Measurements from ENCODE around the gene ATG14.

The ATG14 gene

DNA sequence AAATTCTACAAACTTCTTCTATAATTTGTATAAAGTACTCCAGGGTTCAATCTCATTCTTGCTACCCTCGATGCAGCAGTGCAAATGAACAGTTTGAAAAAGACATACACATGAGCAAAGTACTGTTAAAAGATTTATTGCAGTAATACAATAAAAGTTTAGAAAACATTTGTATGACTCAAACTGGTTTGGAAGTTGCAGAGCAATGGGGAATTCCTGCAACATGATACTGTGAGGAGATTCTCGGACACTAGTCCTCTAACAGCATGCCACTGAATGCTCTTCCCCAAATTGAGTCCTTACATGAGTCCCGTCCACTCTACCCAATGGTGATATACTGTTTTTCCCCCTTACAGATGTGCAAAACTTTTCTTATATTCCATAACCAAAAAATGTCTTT is 45.4 kb downstream of the ATG14 start:
- no peak overlapping the region for H3K27ac ChIP-seq (ENCODE audit: low read length)
- no peak overlapping the region for H3K4me3 ChIP-seq (ENCODE audit: low read length)
- no peak overlapping the region for H3K9ac ChIP-seq (ENCODE audit: low read length)
- no peaks in the 10 kb centered on the region for H3K4me1 ChIP-seq (ENCODE audit: control insufficient read depth, low read depth, low read length)
- no peaks in the 10 kb centered on the region for H3K27me3 ChIP-seq (ENCODE audit: control insufficient read depth, insufficient read depth, low read length)
- H3K9me3 ChIP-seq (ENCODE audit: control insufficient read depth, low read depth, low read length), result no peaks in the 10 kb centered on the region
- H3K36me3 ChIP-seq (ENCODE audit: control insufficient read depth, low read depth, low read length), result peaks cover 19% of the 10 kb centered on the region

- peaks cover 5% of the 10 kb centered on the region for H3K36me3 ChIP-seq (ENCODE audit: control insufficient read depth, low read depth, low read length)
- H3K27me3 ChIP-seq (ENCODE audit: control insufficient read depth, insufficient read depth, low read length), result no peaks in the 10 kb centered on the region
- no peak overlapping the region for H3K9ac ChIP-seq (ENCODE audit: low read length)
- H3K4me1 ChIP-seq (ENCODE audit: control insufficient read depth, low read depth, low read length), result no peaks in the 10 kb centered on the region
- H3K27ac ChIP-seq (ENCODE audit: low read length), result no peak overlapping the region
- no peak overlapping the region for H3K4me3 ChIP-seq (ENCODE audit: low read length)
- H3K9me3 ChIP-seq (ENCODE audit: control insufficient read depth, low read depth, low read length), result no peaks in the 10 kb centered on the region
Observed at GRCh38 chr14:55361190-55361589, 50.4 kb downstream of the ATG14 start.

DNA sequence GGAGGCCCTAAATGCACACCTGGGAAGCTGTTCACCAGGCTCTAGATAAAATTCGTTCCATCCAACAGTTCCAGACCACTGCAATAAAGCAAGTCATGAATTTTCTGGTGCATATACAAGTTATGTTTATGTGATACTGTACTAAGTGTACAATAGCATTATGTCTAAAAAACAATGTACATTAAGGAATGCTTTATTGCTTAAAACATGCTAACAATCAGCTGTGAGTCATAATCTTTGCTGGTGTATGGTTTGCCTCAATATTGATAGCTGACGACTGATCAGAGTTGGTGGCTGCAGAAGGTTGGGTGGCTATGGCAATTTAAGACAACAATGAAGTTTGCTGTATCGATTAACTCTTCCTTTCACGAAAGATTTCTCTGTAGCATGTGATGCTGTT is 52.3 kb downstream of the ATG14 start:
- Histone ChIP-seq H3K9ac (ENCODE audit: low read length) (no peak overlapping the region), H3K4me1 (ENCODE audit: control insufficient read depth, low read depth, low read length) (no peaks in the 10 kb centered on the region), H3K9me3 (ENCODE audit: control insufficient read depth, low read depth, low read length) (no peaks in the 10 kb centered on the region), H3K4me3 (ENCODE audit: low read length) (no peak overlapping the region), H3K36me3 (ENCODE audit: control insufficient read depth, low read depth, low read length) (peaks cover 2% of the 10 kb centered on the region), H3K27me3 (ENCODE audit: control insufficient read depth, insufficient read depth, low read length) (no peaks in the 10 kb centered on the region), H3K27ac (ENCODE audit: low read length) (no peak overlapping the region)

GRCh38 chr14:55356913-55357312 is 54.7 kb downstream of the ATG14 start:
- Histone ChIP-seq H3K27me3 (ENCODE audit: control insufficient read depth, insufficient read depth, low read length) (no peaks in the 10 kb centered on the region), H3K4me1 (ENCODE audit: control insufficient read depth, low read depth, low read length) (no peaks in the 10 kb centered on the region), H3K27ac (ENCODE audit: low read length) (no peak overlapping the region), H3K9ac (ENCODE audit: low read length) (no peak overlapping the region), H3K36me3 (ENCODE audit: control insufficient read depth, low read depth, low read length) (peaks cover 7% of the 10 kb centered on the region), H3K9me3 (ENCODE audit: control insufficient read depth, low read depth, low read length) (no peaks in the 10 kb centered on the region), H3K4me3 (ENCODE audit: low read length) (no peak overlapping the region)

DNA sequence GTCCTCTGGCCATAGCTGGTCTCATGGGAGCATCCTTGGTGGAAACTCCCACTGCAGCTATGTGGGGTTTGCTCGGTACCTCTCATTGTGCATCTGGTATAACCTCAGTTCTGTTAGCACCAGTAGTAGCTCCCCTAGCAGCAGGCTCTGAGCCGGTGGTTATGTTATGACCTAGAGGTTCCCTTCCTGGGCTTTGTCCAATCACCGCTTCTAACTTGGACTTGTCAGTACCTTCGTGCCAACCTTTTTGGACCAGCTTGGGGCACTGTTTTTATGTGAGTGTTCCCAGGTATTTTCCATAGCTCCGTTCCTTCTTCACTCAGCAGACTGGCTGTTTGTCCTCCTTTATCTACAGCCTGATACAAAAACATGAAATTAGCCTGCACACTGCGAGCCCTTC is 55.7 kb downstream of the ATG14 start:
- Histone ChIP-seq H3K9ac (ENCODE audit: low read length) (no peak overlapping the region), H3K27me3 (ENCODE audit: control insufficient read depth, insufficient read depth, low read length) (no peaks in the 10 kb centered on the region), H3K9me3 (ENCODE audit: control insufficient read depth, low read depth, low read length) (no peaks in the 10 kb centered on the region), H3K36me3 (ENCODE audit: control insufficient read depth, low read depth, low read length) (peaks cover 13% of the 10 kb centered on the region), H3K27ac (ENCODE audit: low read length) (no peak overlapping the region), H3K4me3 (ENCODE audit: low read length) (no peak overlapping the region), H3K4me1 (ENCODE audit: control insufficient read depth, low read depth, low read length) (no peaks in the 10 kb centered on the region)

DNA sequence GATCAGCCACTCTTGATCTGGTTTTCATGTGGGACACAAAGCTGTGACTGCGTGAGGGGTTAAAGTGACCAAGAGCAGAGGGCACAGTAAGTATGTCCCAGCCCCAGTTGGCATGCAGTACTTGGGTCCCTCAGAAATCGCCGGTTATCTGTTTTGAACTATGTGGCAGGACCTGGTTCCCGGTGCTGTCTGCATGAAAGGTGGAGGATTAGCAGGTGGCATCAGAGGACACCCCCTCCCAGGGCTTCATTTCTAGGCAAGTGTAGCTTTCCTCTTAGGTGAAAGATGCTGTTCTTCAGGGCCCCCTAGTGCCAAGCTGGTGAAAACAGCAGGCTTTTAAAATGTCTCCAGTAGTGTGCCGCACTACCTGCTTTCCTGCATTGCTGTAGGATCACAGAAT is 57.1 kb downstream of the ATG14 start:
- Histone ChIP-seq H3K9me3 (ENCODE audit: control insufficient read depth, low read depth, low read length) (no peaks in the 10 kb centered on the region), H3K4me3 (ENCODE audit: low read length) (no peak overlapping the region), H3K27ac (ENCODE audit: low read length) (no peak overlapping the region), H3K36me3 (ENCODE audit: control insufficient read depth, low read depth, low read length) (peaks cover 20% of the 10 kb centered on the region), H3K9ac (ENCODE audit: low read length) (no peak overlapping the region), H3K27me3 (ENCODE audit: control insufficient read depth, insufficient read depth, low read length) (no peaks in the 10 kb centered on the region), H3K4me1 (ENCODE audit: control insufficient read depth, low read depth, low read length) (no peaks in the 10 kb centered on the region)

DNA sequence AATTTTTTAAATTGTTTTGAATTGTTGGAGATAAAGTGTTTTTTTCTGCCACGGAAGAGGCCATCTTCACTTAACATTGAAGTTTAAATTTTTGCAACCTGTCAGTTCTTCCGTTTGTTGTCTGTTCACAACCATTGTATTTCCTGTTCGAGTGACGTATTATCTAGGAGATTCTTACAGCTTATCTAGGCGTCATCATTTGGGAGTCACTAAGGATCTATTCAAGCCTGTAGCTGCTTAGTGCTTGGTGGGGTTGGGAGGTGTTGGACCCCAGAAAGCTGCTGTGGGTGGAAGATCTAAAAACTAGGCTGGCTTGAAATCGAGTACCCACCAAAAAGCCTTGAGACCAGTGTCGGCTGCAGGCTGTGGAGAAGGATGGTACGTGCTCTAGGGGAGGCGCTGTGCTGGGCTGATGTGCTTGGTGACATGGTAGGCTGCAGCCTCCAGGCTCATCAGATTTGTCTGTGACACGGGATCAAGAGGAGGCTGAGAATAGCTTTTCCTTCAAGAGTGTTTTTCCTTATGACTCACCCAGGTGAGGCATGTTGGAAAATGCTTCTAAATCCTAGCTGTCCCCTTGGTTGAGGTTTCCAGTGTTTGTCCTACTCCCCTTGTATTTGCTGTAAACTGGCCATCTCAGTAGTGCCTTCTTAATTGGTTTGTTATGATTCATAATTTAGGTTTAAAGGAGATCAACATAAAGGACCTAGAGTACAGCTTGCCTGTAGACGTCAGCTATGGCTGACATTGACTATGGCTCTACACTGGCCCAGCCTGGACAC is 57.8 kb downstream of the ATG14 start:
- Histone ChIP-seq H3K36me3 (ENCODE audit: control insufficient read depth, low read depth, low read length) (peaks cover 20% of the 10 kb centered on the region), H3K27me3 (ENCODE audit: control insufficient read depth, insufficient read depth, low read length) (no peaks in the 10 kb centered on the region), H3K9me3 (ENCODE audit: control insufficient read depth, low read depth, low read length) (no peaks in the 10 kb centered on the region), H3K4me1 (ENCODE audit: control insufficient read depth, low read depth, low read length) (no peaks in the 10 kb centered on the region), H3K4me3 (ENCODE audit: low read length) (no peak overlapping the region), H3K27ac (ENCODE audit: low read length) (no peak overlapping the region), H3K9ac (ENCODE audit: low read length) (no peak overlapping the region)

DNA sequence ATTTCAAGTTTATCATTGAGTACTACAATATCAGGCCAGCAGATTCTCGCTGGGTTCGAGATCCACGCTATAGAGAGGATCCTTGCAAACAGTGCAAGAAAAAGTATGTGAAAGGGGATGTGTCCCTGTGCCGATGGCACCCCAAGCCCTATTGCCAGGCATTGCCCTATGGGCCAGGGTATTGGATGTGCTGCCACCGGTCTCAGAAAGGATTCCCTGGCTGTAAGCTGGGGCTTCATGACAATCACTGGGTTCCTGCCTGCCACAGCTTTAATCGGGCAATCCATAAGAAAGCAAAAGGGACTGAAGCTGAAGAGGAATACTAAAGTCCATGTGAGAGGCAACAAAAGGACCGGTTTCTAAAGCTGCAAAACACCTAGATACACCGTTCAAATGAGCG is 59.4 kb downstream of the ATG14 start:
- Histone ChIP-seq H3K4me1 (ENCODE audit: control insufficient read depth, low read depth, low read length) (no peaks in the 10 kb centered on the region), H3K9me3 (ENCODE audit: control insufficient read depth, low read depth, low read length) (no peaks in the 10 kb centered on the region), H3K4me3 (ENCODE audit: low read length) (no peak overlapping the region), H3K9ac (ENCODE audit: low read length) (no peak overlapping the region), H3K27ac (ENCODE audit: low read length) (no peak overlapping the region), H3K27me3 (ENCODE audit: control insufficient read depth, insufficient read depth, low read length) (no peaks in the 10 kb centered on the region), H3K36me3 (ENCODE audit: control insufficient read depth, low read depth, low read length) (peaks cover 20% of the 10 kb centered on the region)

DNA sequence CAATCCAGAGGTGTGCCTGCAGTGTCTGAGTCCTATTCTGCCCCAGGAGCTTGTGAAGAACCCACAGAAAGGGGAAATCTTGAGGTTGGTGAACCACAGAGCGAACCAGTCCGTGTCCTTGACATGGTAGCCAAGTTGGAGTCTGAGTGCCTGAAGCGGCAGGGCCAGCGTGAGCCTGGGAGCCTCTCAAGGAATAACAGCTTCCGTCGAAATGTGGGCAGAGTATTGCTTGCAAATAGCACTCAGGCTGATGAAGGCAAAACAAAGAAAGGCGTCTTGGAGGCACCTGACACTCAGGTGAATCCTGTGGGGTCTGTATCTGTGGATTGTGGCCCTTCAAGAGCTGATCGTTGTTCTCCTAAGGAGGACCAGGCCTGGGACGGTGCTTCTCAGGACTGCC is 60.5 kb downstream of the ATG14 start:
- Histone ChIP-seq H3K4me1 (ENCODE audit: control insufficient read depth, low read depth, low read length) (no peaks in the 10 kb centered on the region), H3K27ac (ENCODE audit: low read length) (no peak overlapping the region), H3K9ac (ENCODE audit: low read length) (no peak overlapping the region), H3K27me3 (ENCODE audit: control insufficient read depth, insufficient read depth, low read length) (no peaks in the 10 kb centered on the region), H3K4me3 (ENCODE audit: low read length) (no peak overlapping the region), H3K9me3 (ENCODE audit: control insufficient read depth, low read depth, low read length) (no peaks in the 10 kb centered on the region), H3K36me3 (ENCODE audit: control insufficient read depth, low read depth, low read length) (peaks cover 20% of the 10 kb centered on the region)

- no peak overlapping the region for H3K4me3 ChIP-seq (ENCODE audit: low read length)
- no peaks in the 10 kb centered on the region for H3K9me3 ChIP-seq (ENCODE audit: control insufficient read depth, low read depth, low read length)
- no peaks in the 10 kb centered on the region for H3K4me1 ChIP-seq (ENCODE audit: control insufficient read depth, low read depth, low read length)
- H3K36me3 ChIP-seq (ENCODE audit: control insufficient read depth, low read depth, low read length), result peaks cover 20% of the 10 kb centered on the region
- H3K27me3 ChIP-seq (ENCODE audit: control insufficient read depth, insufficient read depth, low read length), result no peaks in the 10 kb centered on the region
- no peak overlapping the region for H3K9ac ChIP-seq (ENCODE audit: low read length)
- H3K27ac ChIP-seq (ENCODE audit: low read length), result no peak overlapping the region
Observed at GRCh38 chr14:55350461-55350860, 61.2 kb downstream of the ATG14 start.

DNA sequence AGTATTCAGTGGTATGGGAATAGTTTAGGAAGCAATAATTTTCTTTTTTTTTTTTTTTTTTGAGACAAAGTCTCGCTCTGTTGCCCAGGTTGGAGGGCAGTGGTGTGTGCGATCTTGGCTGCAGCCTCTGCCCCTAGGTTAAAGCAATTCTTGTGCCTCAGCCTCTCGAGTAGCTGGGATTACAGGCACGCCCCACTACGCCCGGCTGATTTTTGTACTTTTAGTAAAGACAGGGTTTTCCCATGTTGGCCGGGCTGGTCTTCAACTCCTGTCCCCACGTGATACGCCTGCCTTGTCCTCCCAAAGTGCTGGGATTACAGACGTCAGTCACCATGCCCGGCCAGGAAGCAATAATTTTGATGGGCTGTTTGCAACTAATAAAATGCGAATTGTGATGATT is 62.1 kb downstream of the ATG14 start:
- Histone ChIP-seq H3K4me1 (ENCODE audit: control insufficient read depth, low read depth, low read length) (no peaks in the 10 kb centered on the region), H3K36me3 (ENCODE audit: control insufficient read depth, low read depth, low read length) (peaks cover 17% of the 10 kb centered on the region), H3K27me3 (ENCODE audit: control insufficient read depth, insufficient read depth, low read length) (no peaks in the 10 kb centered on the region), H3K4me3 (ENCODE audit: low read length) (no peak overlapping the region), H3K9ac (ENCODE audit: low read length) (no peak overlapping the region), H3K9me3 (ENCODE audit: control insufficient read depth, low read depth, low read length) (no peaks in the 10 kb centered on the region), H3K27ac (ENCODE audit: low read length) (no peak overlapping the region)

GRCh38 chr14:55348766-55349453 is 62.7 kb downstream of the ATG14 start:
- Histone ChIP-seq H3K27me3 (ENCODE audit: control insufficient read depth, insufficient read depth, low read length) (no peaks in the 10 kb centered on the region), H3K9me3 (ENCODE audit: control insufficient read depth, low read depth, low read length) (no peaks in the 10 kb centered on the region), H3K4me1 (ENCODE audit: control insufficient read depth, low read depth, low read length) (no peaks in the 10 kb centered on the region), H3K4me3 (ENCODE audit: low read length) (no peak overlapping the region), H3K27ac (ENCODE audit: low read length) (no peak overlapping the region), H3K9ac (ENCODE audit: low read length) (no peak overlapping the region), H3K36me3 (ENCODE audit: control insufficient read depth, low read depth, low read length) (peaks cover 17% of the 10 kb centered on the region)

Data from iPS-18a (cell line).